Stimulated activated CD8-positive, alpha-beta memory T cell treated with anti-CD3 and anti-CD28 coated beads, Interleukin-4, amount 100 ng/mL, for 4 hours (primary cell): Measurements from ENCODE around the gene NPEPL1.
"Not testable (repeated sequence)": the region's sequence is repeated elsewhere in the genome, so short reads cannot be mapped to it uniquely, and the experiment has no call there.

Experiments
- DNase-seq, 2 donors: peaks; one replicate each; pipeline ENCODE4 v3.0.0-alpha.2; 2020; ENCODE audit warnings: low read depth in 2 of 2, low spot score in 1 of 2

Gene NPEPL1, protein sequence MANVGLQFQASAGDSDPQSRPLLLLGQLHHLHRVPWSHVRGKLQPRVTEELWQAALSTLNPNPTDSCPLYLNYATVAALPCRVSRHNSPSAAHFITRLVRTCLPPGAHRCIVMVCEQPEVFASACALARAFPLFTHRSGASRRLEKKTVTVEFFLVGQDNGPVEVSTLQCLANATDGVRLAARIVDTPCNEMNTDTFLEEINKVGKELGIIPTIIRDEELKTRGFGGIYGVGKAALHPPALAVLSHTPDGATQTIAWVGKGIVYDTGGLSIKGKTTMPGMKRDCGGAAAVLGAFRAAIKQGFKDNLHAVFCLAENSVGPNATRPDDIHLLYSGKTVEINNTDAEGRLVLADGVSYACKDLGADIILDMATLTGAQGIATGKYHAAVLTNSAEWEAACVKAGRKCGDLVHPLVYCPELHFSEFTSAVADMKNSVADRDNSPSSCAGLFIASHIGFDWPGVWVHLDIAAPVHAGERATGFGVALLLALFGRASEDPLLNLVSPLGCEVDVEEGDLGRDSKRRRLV

GRCh38 chr20:58692579-58693225 lies at the start of gene NPEPL1:
NPEPL1 (plus strand) TSS chr20:58692800; CDS start chr20:58692901, 101 bp downstream.
- peak in 1 of 2 donors; percentile 20 for DNase-seq

DNA sequence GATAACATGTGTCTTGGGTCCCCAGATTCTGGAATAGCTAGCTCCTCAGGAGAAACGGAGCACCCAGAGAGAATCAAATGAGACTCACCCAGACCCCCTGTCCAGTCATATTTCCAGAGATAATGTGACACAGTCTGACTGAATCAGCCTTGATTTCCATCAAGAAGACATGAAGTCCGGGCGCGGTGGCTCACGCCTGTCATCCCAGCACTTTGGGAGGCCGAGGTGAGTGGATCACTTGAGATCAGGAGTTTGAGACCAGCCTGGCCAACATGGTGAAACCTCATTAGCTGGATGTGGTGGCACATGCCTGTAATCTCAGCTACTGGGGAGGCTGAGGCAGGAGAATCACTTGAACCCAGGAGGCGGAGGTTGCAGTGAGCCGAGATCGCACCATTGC lies 49.7 kb upstream of the NPEPL1 start:
- not testable (repeated sequence) for DNase-seq

GRCh38 chr20:58645412-58645968 lies 47.1 kb upstream of the NPEPL1 start:
- DNase-seq, result no peak

DNA sequence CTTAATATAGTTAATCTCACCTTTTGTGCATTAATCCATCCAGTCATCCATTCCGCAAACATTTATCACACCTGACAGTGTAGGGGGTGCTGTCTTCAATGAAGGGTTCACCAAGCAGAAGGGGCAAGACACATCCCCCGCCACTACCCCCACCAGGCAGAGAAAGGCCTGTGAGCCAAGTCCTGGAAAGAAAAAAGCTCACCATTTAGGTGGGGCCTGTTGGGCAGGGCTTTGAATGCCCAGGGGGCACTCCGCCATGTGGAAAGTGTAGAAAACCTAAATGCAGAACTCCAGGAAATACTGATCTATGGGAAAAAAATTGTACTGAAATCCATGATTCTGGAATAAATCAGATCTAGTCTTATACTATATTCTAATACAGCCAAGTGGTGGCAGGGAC lies 46.3 kb upstream of the NPEPL1 start:
- DNase-seq, result no peak

- no peak for DNase-seq
Measured at GRCh38 chr20:58646703-58647102, 45.9 kb upstream of the NPEPL1 start.

GRCh38 chr20:58647162-58647795 lies 45.3 kb upstream of the NPEPL1 start:
- DNase-seq, result no peak

DNA sequence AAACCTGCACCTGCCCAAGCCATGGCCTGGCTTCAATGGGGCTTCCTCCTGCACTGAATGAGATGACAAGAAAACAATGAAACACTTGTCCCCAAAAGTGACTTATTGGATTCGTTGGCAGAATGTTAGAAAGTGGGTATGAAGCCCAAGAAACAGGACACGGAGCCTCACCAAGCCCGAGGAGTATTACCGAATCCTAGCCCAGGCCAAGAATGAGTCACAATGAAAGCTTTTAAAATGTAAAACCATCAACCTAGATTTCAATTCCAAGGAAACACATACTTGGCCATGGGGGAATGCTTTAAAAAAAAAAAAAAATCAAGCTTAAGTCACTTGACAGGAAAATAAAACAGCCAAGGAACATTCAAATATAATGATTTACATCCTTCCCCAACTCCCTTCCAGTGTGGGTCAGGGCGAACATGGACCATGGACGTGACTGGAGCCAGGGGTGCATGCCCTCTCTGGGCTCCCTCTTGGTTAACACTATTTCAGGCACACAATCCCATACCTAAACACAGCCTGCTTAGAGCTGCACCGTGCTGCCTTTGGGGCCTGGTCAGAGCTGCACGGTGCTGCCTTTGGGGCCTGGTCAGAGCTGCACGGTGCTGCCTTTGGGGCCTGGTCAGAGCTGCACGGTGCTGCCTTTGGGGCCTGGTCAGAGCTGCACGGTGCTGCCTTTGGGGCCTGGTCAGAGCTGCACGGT lies 44.7 kb upstream of the NPEPL1 start:
- DNase-seq, result no peak

DNA sequence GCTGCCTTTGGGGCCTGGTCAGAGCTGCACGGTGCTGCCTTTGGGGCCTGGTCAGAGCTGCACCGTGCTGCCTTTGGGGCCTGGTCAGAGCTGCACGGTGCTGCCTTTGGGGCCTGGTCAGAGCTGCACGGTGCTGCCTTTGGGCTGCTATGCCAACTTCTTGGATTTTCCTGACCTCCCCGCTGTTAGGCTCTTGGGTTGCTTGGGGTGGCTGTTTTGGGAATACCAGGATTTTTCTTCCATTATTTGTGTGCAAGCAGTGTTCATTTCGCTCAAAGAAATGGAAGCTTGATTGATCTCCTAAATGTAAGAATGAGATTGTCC lies 44.1 kb upstream of the NPEPL1 start:
- DNase-seq, result not testable (repeated sequence)

GRCh38 chr20:58649288-58650180 lies 43.1 kb upstream of the NPEPL1 start:
- DNase-seq, result no peak

- DNase-seq, result no peak
Measured at GRCh38 chr20:58650181-58650775, 42.3 kb upstream of the NPEPL1 start.

DNA sequence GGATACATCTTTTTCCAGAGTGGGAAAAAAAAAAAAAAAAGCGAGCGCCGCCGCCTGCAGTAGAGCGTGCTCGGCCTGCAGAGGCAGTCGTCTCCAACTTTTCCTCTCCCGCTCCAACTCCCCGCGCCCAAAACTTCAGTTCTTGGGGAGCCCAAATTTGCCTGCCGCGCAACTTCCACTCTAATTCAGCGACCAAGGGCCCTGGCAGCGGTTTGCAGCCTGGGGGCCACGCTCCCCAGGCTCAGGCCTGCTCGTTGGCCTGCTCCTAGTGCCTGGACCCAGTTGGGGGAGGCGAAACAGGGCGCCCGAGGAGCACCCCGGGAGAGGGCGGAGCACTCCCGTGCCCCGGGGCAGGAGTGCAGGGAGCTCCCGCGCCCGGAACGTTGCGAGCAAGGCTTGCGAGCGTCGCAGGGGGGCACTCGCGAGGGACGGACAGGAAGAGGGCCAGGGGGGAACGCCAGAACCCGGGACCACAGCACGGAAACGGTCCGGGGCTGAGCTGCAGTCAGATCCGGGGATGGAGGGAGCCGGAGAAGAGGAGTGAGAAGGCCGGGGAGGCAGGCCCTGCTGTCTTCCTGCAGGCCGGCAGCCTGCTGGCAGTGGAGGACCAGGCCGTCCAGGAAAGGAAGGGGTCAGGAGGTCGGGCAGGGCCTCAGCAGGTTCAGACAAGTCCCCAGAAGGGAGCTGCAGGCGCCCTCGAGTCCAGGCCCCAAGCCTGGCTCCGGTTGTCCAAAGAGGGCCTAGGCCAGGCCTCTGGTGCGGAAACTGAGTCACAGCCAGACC lies 41.6 kb upstream of the NPEPL1 start, which contains the start of gene STX16:
Gene STX16, plus strand, starts transcription at position 508 of the 783 bp plus-strand sequence. CDS start 724 bp downstream, outside the sequence.
- DNase-seq, result peak; percentile 66 to 72

DNA sequence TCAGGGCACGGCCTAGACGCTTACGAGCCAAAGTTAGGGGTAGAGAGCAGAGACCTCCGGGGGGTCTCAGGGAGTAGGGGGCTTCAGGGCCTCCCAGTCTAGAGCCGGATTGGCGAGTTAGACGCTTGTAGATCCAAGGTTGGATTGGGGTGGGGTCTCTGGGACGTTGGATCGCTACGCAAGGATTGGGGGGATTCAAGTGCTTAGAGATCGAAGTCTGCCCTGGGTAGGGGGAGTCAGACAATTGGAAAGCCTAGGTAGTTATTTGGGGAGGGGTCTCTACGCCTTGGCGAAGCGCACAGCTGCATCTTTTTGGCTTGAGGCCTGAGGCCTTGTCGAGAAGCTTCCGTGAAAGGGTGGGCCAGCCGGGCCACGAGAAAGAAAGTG lies 41.0 kb upstream of the NPEPL1 start:
- DNase-seq, result no peak

DNA sequence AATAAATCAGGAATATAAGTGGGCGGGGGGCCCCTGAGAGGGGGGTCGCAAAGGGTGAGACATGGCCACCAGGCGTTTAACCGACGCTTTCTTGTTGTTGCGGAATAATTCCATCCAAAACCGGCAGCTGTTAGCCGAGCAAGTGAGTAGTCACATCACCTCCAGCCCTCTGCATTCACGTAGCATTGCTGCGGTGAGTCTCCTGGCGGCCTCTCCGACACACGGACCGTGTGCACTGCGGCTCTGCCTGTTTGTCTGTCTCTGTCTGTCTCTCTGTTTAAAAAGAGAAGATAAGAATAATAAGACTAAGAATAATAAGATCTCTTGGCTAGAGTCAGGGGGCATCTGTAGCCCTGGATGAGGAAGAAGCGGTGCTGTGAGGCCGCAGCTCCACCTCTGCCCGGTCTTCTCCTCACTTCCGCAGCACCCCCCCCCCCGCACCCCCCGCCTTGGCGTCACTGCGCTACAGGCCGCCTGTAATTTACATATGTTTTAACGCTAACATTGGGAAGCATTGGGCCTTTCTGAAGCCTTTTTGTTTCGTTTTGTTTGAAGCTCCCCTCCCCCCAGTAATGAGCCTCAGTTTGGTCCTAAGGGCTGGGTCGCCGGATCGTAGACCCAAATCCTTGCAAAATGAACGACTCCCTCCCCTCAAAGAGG lies 40.5 kb upstream of the NPEPL1 start:
- peak in 1 of 2 donors; percentile 47 for DNase-seq

GRCh38 chr20:58652606-58653294 lies 39.9 kb upstream of the NPEPL1 start:
- DNase-seq, result no peak

GRCh38 chr20:58654337-58654736 lies 38.3 kb upstream of the NPEPL1 start:
- DNase-seq, result no peak

GRCh38 chr20:58655328-58656107 lies 37.1 kb upstream of the NPEPL1 start:
- DNase-seq, result no peak

GRCh38 chr20:58656831-58657230 lies 35.8 kb upstream of the NPEPL1 start:
- DNase-seq, result no peak
